Upper lobe of right lung (tissue), 1 donor: ENCODE measurements around the gene EML4. TPM values are rescaled to one million over a fixed set of nuclear protein-coding genes. Genes with fewer than 3 reads are reported as not detected.
"Not testable (repeated sequence)": the region's sequence is repeated elsewhere in the genome, so short reads cannot be mapped to it uniquely, and the experiment has no call there.

ENCODE experiments used
- ATAC-seq: fragments of 200-7000 bp; cut with Tn5 transposase; one replicate; pipeline ENCODE4 v1.9.1; 2020; ENCODE audit warnings: mild to moderate bottlenecking, moderate library complexity
- DNase-seq: peaks from one replicate; pipeline ENCODE4 v3.0.0-alpha.2; 2020
- H3K27ac ChIP-seq: fragments of 200-600 bp; one replicate; pipeline ENCODE4 v1.8.0; 2022
- H3K27me3 ChIP-seq: fragments of 200-600 bp; one replicate; pipeline ENCODE4 v1.8.0; 2022; ENCODE audit warnings: mild to moderate bottlenecking
- H3K36me3 ChIP-seq: fragments of 200-600 bp; one replicate; pipeline ENCODE4 v1.8.0; 2022
- H3K4me1 ChIP-seq: fragments of 200-600 bp; one replicate; pipeline ENCODE4 v1.8.0; 2022
- H3K4me3 ChIP-seq: fragments of 200-600 bp; one replicate; pipeline ENCODE4 v1.8.0; 2022; ENCODE audit warnings: mild to moderate bottlenecking
- H3K9me3 ChIP-seq: fragments of 200-600 bp; one replicate; pipeline ENCODE4 v1.8.0; 2022
- CTCF ChIP-seq: fragments of 200-600 bp; IDR thresholded peaks from one replicate; pipeline ENCODE4 v1.8.0; 2022; ENCODE audit warnings: antibody characterized with exemption
- intact Hi-C: fragments of 100-400 bp; cut with DNase I; formaldehyde crosslinking; loops from one replicate; pipeline ENCODE4 v1.11.0; 2022
- total RNA-seq: library from RNA; stranded (reverse); fragmentation: NEBNext Ultra II Directional; extraction: Animal tissue kit (Norgen Biotek cat#: 25700); gene quantifications from one replicate; pipeline ENCODE4 v1.2.1, GENCODE V29; 2021
- donor health status: DM: no; HTN: yes; CAD: no; lungs with severe emphysema.

The EML4 gene
- total RNA-seq, 1 donor from 2014 or later: 83.0 TPM

- no peaks in the 10 kb centered on the region for H3K4me1 ChIP-seq
- no peak overlapping the region for H3K4me3 ChIP-seq
- H3K27me3 ChIP-seq: no peaks in the 10 kb centered on the region
- TF ChIP-seq CTCF: no peak
- H3K36me3 ChIP-seq: peaks cover 76% of the 10 kb centered on the region
- no peak overlapping the region for H3K27ac ChIP-seq
- H3K9me3 ChIP-seq: no peaks in the 10 kb centered on the region
- intact Hi-C loops: loop anchor here (10.0 kb wide), 1 partner anchor 239 kb away; no protein-coding TSS in a partner anchor
- DNase-seq: no peak
- no peak for ATAC-seq
Measured at GRCh38 chr2:42333579-42333978, 164.4 kb downstream of the EML4 start.

GRCh38 chr2:42334220-42334619 is 165.1 kb downstream of the EML4 start:
- no peak overlapping the region for H3K4me3 ChIP-seq
- ATAC-seq (no peak), DNase-seq (no peak)
- no peaks in the 10 kb centered on the region for H3K27me3 ChIP-seq
- H3K9me3 ChIP-seq: no peaks in the 10 kb centered on the region
- H3K36me3 ChIP-seq: peaks cover 71% of the 10 kb centered on the region
- TF ChIP-seq CTCF: no peak
- intact Hi-C loops: loop anchor here (10.0 kb wide), 1 partner anchor 239 kb away; no protein-coding TSS in a partner anchor
- no peaks in the 10 kb centered on the region for H3K4me1 ChIP-seq
- H3K27ac ChIP-seq: no peak overlapping the region

GRCh38 chr2:42334865-42335264 is 165.7 kb downstream of the EML4 start:
- H3K4me1 ChIP-seq, H3K4me3 ChIP-seq, H3K9me3 ChIP-seq, DNase-seq, H3K27me3 ChIP-seq, H3K27ac ChIP-seq, ATAC-seq: not testable (repeated sequence)
- H3K36me3 ChIP-seq: peaks cover 65% of the 10 kb centered on the region
- intact Hi-C loops: loop anchor here (10.0 kb wide), 1 partner anchor 240 kb away; no protein-coding TSS in a partner anchor

GRCh38 chr2:42335514-42336104 is 166.5 kb downstream of the EML4 start:
- ATAC-seq: no peak
- Histone ChIP-seq H3K27ac (no peak overlapping the region), H3K4me1 (no peaks in the 10 kb centered on the region), H3K9me3 (no peaks in the 10 kb centered on the region), H3K4me3 (no peak overlapping the region), H3K36me3 (peaks cover 60% of the 10 kb centered on the region), H3K27me3 (no peaks in the 10 kb centered on the region)
- DNase-seq: no peak
- no peak for TF ChIP-seq CTCF
- intact Hi-C loops: loop anchor here (10.0 kb wide), 1 partner anchor 241 kb away; no protein-coding TSS in a partner anchor

GRCh38 chr2:42336361-42336965 is 167.3 kb downstream of the EML4 start:
- H3K36me3 ChIP-seq: peaks cover 53% of the 10 kb centered on the region
- no peak for ATAC-seq
- H3K27me3 ChIP-seq: no peaks in the 10 kb centered on the region
- intact Hi-C loops: loop anchor here (10.0 kb wide), 1 partner anchor 242 kb away; no protein-coding TSS in a partner anchor
- no peaks in the 10 kb centered on the region for H3K4me1 ChIP-seq
- H3K27ac ChIP-seq: no peak overlapping the region
- DNase-seq: no peak
- no peak overlapping the region for H3K4me3 ChIP-seq
- no peak for TF ChIP-seq CTCF
- no peaks in the 10 kb centered on the region for H3K9me3 ChIP-seq

GRCh38 chr2:42337356-42337820 is 168.2 kb downstream of the EML4 start:
- ATAC-seq: no peak
- H3K27me3 ChIP-seq: no peaks in the 10 kb centered on the region
- no peaks in the 10 kb centered on the region for H3K9me3 ChIP-seq
- no peak overlapping the region for H3K4me3 ChIP-seq
- TF ChIP-seq CTCF: no peak
- intact Hi-C loops: loop anchor here (10.0 kb wide), 1 partner anchor 243 kb away; no protein-coding TSS in a partner anchor
- peaks cover 9% of the 10 kb centered on the region for H3K4me1 ChIP-seq
- no peak for DNase-seq
- H3K27ac ChIP-seq: no peak overlapping the region
- H3K36me3 ChIP-seq: peaks cover 44% of the 10 kb centered on the region
